OCI-LY1 (cell line): ENCODE measurements around the gene MECR.

Source experiments
- EZH2 ChIP-seq: fragments of 200-600 bp; sonication (generic), shearing (Covaris generic); IDR thresholded peaks from 2 replicates; pipeline ENCODE4 v1.8.0; 2017; ENCODE audit warnings: borderline replicate concordance, mixed run types, mild to moderate bottlenecking, antibody characterized with exemption, low read length, moderate library complexity, mixed read lengths
- TF ChIP-seq, protein P1 (sequence below): fragments of 200-600 bp; sonication (generic), shearing (Covaris generic); IDR thresholded peaks from 2 replicates; pipeline ENCODE4 v1.5.1; 2017; ENCODE audit warnings: mild to moderate bottlenecking, antibody characterized with exemption, low read length, moderate library complexity, mixed read lengths

- TF ChIP-seq, protein P1, sequence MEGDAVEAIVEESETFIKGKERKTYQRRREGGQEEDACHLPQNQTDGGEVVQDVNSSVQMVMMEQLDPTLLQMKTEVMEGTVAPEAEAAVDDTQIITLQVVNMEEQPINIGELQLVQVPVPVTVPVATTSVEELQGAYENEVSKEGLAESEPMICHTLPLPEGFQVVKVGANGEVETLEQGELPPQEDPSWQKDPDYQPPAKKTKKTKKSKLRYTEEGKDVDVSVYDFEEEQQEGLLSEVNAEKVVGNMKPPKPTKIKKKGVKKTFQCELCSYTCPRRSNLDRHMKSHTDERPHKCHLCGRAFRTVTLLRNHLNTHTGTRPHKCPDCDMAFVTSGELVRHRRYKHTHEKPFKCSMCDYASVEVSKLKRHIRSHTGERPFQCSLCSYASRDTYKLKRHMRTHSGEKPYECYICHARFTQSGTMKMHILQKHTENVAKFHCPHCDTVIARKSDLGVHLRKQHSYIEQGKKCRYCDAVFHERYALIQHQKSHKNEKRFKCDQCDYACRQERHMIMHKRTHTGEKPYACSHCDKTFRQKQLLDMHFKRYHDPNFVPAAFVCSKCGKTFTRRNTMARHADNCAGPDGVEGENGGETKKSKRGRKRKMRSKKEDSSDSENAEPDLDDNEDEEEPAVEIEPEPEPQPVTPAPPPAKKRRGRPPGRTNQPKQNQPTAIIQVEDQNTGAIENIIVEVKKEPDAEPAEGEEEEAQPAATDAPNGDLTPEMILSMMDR, result no peak
- TF ChIP-seq EZH2, result no peak
Observed at GRCh38 chr1:29164588-29164987, 66.1 kb downstream of the MECR start.
